Measurements from ENCODE around the gene RET. TPM values are rescaled to one million over a fixed set of nuclear protein-coding genes. Genes with fewer than 3 reads are reported as not detected.

The RET gene
- under 1 TPM in 1 of 2 experiments, not detected in 1; 0.04 TPM for total RNA-seq

DNA sequence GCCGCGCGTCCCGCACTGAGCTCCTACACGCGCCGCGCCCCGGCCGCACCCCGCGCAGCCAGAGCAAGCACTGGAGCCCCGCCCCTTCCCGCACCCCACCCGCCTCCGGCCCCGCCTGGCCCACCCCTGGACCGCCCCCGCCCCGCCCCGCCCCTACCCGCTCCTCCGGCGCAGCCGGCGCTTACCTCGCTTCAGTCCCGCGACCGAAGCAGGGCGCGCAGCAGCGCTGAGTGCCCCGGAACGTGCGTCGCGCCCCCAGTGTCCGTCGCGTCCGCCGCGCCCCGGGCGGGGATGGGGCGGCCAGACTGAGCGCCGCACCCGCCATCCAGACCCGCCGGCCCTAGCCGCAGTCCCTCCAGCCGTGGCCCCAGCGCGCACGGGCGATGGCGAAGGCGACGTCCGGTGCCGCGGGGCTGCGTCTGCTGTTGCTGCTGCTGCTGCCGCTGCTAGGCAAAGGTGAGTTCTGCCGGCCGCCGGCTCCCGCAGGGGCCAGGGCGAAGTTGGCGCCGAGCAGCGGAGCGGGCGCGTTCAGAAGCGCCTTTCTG is at the start of gene RET:
Gene RET, plus strand, starts transcription at position 194 of the 545 bp plus-strand sequence. Its CDS starts 190 bp downstream, at position 384.
- POLR2A ChIA-PET = no interaction called here
- CTCF ChIA-PET = no interaction called here

DNA sequence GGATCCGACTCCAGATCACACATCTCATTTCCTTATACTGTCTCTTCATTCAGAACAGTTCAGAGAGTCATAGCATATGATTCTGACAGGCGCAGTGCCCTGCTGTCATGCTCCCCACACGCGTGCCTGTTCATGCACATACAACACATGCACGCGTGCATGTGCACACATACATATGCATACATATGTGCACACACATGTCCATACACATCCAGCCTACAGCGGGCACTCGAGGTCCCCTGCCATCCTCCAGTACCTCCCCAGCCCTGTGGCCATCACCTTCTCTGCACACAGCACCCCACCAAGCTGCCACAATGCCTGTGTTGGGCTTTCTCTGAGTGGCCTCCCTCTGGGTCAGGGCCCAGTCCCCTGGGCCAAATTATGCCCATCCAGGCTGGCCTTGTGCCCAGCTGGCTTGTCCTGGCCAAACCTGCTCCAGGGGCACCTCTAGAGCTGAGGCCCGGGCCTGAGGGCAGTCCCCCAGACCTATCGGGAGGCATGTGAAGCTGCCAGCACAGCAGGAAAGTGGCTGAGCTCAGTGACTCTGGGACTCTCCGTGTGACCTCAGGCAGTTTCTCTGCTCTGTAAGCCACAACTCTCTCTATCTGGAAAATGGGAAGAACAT is 49.4 kb upstream of the RET start:
- ChIA-PET POLR2A (no interaction called here), CTCF (no interaction called here)

DNA sequence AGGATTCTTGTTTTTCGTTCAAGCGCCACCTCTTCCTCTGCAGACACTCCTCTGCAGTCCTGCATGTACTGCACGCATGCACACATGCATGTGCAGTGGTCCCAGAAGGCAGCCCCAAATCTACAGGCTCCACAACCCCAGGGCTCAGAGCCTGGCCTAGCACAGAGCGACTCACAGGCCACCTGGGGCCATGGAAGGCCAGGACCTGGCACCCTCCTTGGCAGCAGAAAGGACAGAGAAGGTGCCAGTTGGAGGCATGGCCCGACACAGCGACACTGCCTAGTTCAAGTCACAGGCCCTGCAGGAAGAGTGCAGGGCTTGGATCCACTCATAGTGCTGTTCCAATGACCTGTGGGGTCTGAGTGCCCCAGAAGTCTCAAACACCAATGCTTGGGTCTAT is 48.7 kb upstream of the RET start:
- CTCF ChIA-PET = no interaction called here

DNA sequence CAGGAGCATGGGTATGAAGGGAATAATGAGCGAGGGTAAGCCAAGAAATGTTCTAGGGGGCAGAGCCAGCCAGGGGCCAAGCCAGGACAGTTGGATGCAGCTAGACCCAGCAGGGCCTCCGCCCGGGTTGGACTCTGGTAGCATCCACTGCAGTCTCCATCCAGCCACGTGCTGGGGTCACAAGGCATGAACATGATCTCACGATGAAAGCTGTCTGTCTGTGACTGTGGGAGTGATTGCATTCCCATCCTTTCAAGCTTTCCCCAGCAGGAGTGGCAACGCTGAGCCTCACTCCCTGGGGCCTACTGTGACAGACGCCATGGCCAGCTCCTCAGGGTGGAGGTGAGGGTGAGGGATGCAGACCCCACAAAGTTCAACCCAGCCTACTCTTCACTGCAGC is 47.8 kb upstream of the RET start:
- POLR2A ChIA-PET = no interaction called here
- CTCF ChIA-PET = no interaction called here

More for the DNA sequence above, 48.7 kb upstream of the RET start:
- POLR2A ChIA-PET = no interaction called here

DNA sequence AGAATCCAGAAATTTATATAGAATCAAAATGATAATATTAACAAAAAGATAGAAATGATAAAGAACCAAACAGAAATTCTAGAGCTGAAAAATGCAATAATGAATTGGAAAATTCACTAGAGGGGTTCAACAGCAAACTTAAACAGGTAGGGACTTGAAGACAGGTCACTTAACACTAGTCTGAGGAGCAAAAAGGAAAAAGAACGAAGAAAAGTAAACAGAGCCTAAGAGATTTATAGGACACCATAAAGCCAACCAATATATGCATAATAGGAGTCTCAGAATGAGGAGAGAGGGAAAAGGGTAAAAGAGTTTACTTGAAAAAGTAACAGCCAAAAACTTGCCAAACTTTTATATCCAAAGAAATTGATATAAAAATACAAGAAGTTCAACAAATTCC is 44.3 kb upstream of the RET start:
- POLR2A ChIA-PET = no interaction called here
- CTCF ChIA-PET = no interaction called here

DNA sequence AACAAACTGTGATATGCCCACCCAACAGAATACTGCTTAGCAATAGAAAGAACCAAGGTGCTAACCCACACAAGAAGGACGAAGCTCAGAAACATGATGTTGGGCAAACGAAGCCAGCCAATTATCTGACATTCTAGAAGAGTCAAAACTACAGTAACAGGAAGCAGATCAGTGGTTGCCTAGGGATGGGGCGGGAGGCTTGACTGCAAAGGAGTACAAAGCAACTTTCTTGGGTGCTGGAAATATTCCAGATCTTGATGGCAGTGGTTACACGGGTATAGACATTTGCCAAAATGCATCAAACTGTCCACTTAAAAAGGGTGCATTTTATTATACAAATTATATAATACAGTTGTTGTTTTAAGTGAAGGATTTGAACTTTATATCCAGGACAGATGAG is 41.1 kb upstream of the RET start:
- CTCF ChIA-PET = no interaction called here
- POLR2A ChIA-PET = no interaction called here

DNA sequence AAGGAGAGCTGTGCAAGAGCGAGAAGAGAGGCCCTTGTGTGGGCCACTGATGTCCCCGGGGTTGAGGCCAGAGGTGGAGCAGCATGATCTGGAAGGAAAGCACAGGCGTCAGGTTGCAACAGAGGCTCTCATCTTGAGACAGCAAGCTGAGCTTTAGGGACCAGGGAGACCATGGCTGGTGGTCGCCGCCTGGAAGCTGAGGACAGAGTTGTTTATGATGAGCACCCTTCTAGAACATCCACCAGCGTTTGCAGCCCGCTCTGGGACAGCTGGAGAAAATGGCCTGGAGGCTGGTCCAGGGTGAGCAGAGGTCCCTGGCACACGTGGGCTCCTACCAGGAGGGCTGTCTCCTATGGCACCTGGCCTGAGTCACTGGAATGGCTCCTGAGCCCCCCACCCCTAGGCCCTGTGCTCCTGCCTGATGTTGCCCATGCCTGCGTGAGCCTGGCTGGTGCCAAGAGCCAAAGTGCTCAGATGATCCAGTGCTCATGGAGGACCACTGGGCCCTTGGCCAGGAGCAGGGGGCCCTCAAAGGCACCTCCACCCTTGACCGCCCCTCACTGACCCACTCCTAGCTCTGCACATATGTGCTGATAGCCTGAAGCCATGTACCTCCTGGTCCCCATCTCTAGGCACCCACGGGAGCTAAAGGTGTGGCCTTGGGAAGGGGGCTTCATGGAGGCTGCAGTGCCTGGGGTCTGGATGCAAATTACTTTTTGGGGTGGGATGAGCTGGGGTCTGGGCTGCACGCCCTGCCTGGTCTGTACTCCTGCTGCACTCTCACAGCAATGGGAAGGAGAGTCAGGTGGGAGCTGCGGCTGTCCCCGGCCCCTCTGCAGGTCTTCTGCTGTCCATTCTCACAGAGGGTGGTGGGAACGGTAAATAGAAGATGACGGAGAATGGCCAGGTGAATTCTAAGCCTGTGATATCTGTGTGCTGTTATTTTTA is 40.1 kb upstream of the RET start:
- POLR2A ChIA-PET = no interaction called here
- CTCF ChIA-PET = no interaction called here

DNA sequence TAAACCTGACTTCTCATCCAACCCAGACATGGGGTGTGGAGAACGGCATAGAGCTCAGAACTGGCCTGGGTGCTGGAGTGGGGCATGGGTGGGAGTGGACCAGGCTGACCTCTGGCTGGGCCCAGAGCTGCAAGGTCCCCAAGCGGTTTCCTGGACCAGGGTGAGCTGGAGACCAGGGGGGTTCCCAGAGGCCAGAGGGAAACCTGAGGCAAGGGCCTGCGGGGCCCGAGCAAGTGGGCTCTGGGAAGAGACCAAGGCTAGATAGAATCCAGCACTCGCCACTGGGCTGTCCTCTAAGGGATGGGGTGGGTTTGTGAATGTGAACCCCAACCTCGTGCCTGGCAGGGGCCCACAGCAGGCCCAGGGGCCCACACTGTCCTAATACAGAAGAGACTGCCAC is 39.4 kb upstream of the RET start:
- POLR2A ChIA-PET = no interaction called here
- CTCF ChIA-PET = no interaction called here

DNA sequence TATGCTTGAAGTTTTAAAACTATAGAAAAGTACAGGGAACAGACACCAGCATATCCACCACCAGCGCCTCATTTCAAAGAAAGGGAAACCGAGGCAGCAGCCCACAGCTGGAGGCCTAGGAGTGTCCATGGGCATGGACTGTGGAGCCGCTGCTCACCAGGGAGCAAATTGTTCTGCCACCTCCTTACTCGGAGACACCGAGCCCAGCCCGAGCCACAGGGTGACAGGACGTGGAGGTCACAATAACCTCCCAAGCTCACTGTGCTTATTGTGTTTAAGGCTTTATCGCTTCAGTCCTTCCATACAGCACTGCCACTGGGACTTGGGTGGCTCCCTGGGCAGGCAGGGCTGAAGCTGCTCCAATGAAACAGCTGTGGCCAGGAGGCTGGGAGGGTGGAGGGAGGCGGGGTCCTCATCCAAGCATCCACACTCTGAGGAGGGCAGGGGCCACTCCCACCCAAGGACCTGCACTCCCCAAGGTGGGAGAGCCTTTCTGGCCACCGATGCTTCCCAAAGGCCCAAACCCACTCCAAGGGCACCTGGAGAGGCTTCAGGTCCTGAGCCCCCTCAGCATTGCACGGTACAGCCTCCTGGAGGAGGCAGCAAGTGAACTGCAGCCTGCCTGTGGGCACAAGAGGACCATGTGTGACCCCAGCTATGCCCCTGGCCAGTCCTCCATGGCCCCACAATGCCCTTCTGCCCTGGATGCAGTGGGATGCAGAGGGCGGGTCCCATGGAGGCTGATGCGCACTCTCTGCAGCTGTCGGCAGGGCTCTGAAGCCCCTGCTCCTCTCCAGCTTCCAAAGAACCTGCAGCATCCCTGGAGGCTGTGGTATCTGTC is 38.7 kb upstream of the RET start:
- ChIA-PET CTCF (no interaction called here), POLR2A (no interaction called here)

DNA sequence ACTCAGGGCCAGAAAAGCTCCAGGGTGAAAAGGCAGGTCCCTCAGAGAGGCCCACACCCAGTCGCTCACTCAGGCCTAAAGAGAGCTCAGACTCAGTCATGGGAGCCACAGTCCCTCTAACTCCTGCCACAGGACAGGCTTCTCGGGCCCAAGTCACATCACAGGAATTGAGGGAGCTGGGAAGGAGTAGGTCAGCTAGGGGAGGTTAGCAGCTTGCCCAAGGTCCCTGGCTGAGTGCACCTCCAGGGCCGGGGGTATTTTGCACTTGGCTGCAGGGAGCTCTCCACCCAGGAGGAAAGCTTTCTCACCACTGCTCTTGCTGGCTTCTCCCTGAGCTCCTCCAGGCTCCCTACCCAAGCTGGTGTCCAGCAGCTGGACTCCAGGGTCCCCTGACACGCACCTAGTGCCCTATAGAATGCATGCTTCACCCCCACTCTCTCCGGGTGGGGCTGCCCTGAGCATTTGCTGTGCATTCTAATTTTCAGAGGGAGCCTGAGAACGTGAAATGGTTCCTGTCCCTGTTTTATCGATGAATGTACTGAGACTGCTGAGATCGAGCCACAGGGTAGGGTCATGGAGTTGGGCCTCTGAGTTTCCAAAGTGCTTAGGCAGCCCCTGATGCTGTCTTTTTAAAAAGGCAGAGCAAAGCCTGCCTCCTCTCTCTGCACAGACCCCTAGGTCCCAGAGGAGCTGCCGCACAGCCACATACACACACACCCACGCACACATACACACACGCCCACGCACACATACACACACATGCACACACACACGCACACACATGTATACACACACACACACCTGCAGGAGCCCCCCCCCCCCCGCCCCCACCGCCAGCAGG is 37.9 kb upstream of the RET start:
- ChIA-PET CTCF (no interaction called here), POLR2A (no interaction called here)

DNA sequence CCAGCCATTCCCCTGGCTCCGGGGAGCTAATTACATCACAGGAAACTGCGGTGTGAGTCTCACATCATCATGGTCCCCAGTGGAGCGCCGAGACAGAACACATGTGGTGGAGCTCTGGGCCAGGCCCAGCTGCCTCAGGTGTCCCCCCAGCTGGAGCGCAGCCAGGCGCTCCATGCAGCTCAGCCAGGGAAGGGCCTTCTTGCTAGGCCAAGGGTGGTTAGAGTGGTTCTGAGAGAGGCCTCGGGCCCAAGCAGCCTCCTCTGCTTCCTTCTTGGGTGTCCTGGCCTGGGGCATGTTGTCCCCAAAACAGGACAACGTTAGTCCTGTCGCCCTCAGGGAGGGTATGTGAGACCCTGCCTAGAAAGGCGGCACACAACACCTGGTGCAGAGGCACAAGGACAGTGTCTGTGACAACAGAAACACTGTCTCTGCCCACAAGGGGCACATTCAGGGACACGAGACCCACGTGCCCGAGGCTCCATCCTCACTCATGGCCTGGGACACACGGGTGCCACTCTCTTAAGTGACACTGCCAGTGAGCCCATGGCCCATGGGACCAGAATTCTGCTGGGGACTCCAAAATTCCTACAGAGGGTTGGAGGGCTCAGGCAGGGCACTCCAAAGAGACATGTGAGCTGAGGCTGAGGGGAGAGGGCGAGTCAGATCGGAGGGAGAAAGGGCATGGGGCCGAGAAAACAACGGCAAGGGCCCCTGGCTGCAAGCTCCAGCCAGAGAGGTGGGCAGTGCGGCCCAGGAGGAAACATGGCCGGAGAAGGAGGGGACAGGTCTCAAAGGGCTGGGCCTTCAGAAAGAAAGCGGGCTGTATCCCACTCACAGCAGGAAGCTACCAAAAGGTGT is 37.0 kb upstream of the RET start:
- ChIA-PET CTCF (no interaction called here), POLR2A (no interaction called here)

DNA sequence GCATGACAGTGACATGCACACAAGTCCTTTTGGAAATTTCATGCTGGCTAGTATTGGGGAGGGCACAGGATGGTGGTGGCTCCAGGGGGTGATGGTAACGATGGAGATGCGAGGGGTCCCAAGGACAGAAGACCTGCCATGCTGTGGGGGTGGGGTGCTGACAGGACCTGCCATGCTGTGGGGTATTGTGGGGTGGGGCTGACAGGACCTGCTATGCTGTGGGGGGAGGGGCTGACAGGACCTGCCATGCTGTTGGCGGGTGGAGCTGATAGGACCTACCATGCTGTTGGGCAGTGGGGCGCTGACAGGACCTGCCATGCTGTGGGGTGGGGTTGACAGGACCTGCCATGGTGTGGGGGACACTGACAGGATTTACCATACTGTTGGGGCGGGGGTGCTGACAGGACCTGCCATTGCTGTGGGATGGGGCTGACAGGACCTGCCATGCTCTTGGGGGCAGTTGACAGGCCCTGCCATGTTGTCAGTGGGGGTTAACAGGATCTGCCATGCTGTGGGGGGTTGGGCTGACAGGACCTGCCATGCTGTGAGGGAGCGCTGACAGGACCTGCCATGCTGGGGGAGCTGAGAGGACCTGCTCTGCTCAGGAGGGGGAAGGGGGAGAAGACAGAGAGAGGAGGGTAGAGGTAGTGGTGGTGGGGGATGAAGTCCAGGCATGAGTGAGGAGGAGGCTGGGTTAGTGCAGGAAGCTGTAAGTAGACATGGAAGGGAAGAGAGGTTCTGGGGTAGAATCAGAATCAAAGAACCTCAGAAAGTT is 36.2 kb upstream of the RET start:
- POLR2A ChIA-PET = no interaction called here
- CTCF ChIA-PET = no interaction called here

DNA sequence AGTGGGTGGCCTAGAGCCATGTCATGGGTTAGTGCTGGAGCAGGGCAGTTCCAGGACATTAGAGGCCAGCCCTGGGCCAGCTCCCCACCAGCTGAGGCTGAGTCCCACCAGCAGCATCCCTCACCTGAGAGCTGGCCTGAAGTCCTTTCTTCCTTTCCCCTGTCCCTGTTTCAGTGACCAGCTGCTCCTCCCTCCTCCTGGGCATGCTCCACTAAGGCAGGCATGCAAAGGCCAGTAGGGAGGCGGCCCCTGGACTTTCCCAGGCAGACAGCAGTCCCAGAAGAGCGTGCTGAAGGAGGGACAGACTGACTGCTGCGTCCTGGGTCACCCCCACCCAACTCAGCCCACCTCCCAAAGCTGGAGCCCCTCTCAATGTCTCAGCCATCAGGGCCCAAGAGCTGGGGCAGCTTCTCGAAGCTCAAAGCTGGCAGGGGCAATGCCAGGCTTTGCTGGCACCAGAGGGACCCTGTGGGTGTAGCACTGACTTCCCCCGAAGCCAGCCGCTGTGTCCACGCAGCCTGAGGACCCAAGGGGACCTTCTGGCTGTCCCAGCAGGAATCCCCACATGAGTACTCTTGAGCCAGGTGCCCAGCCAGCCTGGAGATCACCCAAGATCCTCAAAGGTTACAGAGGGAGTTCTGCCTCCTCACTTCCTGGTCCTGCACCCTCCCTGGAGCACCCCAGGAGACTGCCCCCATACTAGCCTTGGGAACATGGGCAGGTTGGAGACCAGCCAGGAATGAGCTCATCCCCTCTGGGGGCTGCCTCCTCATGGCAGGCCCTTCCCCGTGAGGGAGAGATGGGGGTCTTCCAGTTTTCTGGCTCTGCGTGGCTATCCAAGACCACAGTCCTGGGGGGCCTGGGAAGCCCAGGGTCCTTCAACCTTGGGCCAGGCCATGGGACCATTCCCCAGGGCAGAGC is 35.2 kb upstream of the RET start:
- POLR2A ChIA-PET = no interaction called here
- CTCF ChIA-PET = no interaction called here

DNA sequence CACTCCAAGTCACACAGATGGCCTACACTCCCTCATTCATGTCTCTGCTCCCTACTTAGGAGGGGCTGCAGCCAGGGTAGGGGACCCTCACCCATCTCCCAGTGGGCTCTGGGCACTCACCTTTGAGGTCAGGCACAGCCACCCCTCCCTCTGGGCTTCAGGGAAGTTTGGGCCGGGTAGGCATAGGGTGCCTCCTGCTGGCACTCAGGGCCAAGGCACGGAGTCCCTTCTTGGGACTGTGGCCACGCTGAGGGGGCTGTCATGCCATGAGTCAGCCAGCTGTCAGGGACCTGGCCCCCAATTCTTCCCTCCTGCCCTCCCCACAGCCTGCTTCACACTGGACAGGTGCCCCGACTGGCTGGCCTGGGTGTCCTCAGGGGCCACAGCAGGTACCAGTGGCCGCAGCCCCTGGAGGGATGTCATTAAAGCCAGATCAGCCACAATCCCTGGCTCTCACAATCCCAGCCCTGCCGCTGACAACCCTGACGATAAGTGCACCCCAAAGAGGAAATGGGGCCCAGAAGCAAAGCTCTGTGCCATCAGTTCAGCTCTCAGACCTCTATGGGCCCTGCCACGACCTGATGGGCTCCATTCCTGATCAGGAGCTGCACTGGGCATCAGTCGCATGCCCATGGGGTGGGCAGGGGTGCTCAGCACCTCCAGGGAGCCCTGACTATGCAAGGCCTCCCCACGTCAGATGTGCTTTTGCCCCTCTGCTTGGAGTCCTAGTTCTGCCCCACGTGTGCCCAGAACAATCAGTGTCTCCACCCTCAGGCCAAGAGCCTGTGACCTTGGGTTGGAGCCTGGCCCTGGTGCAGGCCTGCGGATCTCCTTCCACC is 34.1 kb upstream of the RET start:
- POLR2A ChIA-PET = no interaction called here
- CTCF ChIA-PET = no interaction called here

DNA sequence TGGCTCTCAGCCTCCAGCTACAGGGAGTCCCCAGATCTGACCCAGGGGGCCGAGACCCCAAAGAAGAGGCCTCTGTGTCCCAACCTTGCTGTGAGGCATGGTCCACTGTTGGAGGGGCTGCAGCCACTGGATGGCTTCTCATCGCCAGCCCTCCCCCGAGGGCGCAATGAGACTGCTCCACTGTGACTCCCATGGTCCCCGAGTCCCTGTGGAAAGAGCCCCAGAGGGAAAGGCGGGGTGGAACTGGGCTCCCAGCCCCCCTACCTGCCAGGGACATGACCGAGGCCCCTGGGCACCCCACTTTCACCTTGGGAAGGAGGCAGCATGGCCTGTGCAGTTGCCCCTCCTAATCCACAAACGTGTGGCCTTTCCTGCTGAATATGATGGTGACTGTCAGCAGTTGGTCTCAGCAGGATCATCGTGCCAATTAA is 33.5 kb upstream of the RET start:
- ChIA-PET CTCF (no interaction called here), POLR2A (no interaction called here)

DNA sequence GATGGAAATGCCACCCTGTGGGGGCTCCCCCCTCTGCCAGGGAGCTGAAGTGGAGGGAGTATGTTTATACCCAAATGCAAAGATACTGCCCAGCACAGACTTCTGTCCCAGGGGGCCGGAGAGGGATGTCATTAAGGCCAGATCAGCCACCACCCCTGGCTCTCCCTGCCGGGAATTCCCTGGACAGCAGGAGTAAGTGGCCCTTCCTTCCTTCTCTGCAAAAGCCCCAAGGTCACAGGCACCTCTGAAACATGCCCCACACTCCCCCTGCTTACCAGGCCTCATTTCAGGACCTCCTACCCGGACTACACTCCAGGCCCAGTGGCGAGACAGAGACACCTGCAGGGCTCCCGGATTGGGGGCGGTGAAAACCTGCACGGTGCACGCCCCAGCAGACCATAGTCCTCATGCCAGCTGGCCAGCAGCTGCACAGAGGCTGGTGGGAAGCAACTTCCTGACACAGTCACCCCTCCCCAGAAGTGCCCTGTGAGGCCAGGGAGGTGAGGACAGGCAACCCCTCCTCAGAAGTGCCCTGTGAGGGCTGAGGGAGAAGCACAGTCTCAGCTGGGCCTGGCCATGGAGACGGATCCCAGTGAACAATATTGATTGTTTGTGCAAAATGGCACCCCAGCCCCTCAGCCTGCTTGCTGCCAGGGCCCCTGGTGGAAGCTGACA is 33.0 kb upstream of the RET start:
- ChIA-PET CTCF (no interaction called here), POLR2A (no interaction called here)
